Measurements from ENCODE around the gene STEAP3. TPM values are rescaled to one million over a fixed set of nuclear protein-coding genes. Genes with fewer than 3 reads are reported as not detected.

STEAP3 gene
- total RNA-seq, 4 donors from 2014 or later, result 2.3 to 5.9 (median 3.7) TPM

GRCh38 chr2:119181391-119181790, 42.2 kb upstream of the STEAP3 start:
- no peaks in the 10 kb centered on the region for H3K4me1 ChIP-seq
- TF ChIP-seq, protein P1, sequence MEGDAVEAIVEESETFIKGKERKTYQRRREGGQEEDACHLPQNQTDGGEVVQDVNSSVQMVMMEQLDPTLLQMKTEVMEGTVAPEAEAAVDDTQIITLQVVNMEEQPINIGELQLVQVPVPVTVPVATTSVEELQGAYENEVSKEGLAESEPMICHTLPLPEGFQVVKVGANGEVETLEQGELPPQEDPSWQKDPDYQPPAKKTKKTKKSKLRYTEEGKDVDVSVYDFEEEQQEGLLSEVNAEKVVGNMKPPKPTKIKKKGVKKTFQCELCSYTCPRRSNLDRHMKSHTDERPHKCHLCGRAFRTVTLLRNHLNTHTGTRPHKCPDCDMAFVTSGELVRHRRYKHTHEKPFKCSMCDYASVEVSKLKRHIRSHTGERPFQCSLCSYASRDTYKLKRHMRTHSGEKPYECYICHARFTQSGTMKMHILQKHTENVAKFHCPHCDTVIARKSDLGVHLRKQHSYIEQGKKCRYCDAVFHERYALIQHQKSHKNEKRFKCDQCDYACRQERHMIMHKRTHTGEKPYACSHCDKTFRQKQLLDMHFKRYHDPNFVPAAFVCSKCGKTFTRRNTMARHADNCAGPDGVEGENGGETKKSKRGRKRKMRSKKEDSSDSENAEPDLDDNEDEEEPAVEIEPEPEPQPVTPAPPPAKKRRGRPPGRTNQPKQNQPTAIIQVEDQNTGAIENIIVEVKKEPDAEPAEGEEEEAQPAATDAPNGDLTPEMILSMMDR (IDR thresholded peaks at IDR 0.05), result no peak
- no peak for TF ChIP-seq POLR2A (IDR thresholded peaks at IDR 0.05)
- no peaks in the 10 kb centered on the region for H3K36me3 ChIP-seq
- no peaks in the 10 kb centered on the region for H3K27me3 ChIP-seq
- no peak overlapping the region for H3K27ac ChIP-seq
- no peak overlapping the region for H3K4me3 ChIP-seq
- no peak for DNase-seq
- intact Hi-C loops (cut with DNase I; ENCODE audit: low total_unique reads), result no loop called here
- H3K9me3 ChIP-seq, result no peaks in the 10 kb centered on the region

DNA sequence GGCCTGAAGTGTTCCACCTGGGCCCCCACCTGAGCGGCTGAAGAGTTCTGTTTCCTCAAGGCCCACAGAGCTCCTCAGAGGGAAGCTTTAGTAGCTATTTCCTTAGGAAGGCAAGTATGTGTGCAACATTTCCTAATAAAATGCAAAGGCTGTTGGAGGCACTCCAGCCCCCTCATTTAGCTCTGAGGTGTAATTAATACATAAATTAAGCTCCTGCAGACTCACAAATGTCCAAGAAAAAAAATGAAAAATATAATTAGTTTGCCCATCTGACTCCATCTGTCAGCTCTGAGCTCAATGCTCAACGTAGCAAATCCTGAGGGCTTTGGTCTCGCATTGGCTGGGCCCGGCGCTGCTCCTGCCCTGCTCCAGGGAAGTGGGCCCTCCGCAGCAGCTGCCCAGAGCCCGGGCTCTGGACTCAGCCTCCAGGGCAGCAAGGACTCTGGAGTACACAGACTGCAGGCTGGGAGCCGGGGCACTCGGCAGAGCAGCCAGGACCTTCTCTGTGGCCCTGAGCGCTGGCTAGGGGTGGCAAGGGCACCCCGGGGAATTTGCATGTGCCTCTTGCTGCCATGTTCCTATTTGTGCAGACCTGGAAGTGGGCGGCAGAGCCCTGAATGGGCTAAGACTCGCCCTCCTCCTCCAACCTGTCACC, 41.7 kb upstream of the STEAP3 start:
- H3K4me3 ChIP-seq, result no peak overlapping the region
- H3K4me1 ChIP-seq, result no peaks in the 10 kb centered on the region
- intact Hi-C loops (cut with DNase I; ENCODE audit: low total_unique reads), result no loop called here
- no peak for TF ChIP-seq POLR2A (IDR thresholded peaks at IDR 0.05)
- TF ChIP-seq, protein P1 (IDR thresholded peaks at IDR 0.05), result no peak
- no peaks in the 10 kb centered on the region for H3K9me3 ChIP-seq
- DNase-seq, result no peak
- no peak overlapping the region for H3K27ac ChIP-seq
- H3K27me3 ChIP-seq, result no peaks in the 10 kb centered on the region
- no peaks in the 10 kb centered on the region for H3K36me3 ChIP-seq

GRCh38 chr2:119184512-119184911, 39.1 kb upstream of the STEAP3 start:
- H3K27me3 ChIP-seq, result no peaks in the 10 kb centered on the region
- H3K36me3 ChIP-seq, result no peaks in the 10 kb centered on the region
- no peaks in the 10 kb centered on the region for H3K9me3 ChIP-seq
- TF ChIP-seq, protein P1 (IDR thresholded peaks at IDR 0.05), result no peak
- no peak for TF ChIP-seq POLR2A (IDR thresholded peaks at IDR 0.05)
- intact Hi-C loops (cut with DNase I; ENCODE audit: low total_unique reads), result no loop called here
- DNase-seq, result no peak
- H3K27ac ChIP-seq, result no peak overlapping the region
- H3K4me1 ChIP-seq, result no peaks in the 10 kb centered on the region
- H3K4me3 ChIP-seq, result no peak overlapping the region

DNA sequence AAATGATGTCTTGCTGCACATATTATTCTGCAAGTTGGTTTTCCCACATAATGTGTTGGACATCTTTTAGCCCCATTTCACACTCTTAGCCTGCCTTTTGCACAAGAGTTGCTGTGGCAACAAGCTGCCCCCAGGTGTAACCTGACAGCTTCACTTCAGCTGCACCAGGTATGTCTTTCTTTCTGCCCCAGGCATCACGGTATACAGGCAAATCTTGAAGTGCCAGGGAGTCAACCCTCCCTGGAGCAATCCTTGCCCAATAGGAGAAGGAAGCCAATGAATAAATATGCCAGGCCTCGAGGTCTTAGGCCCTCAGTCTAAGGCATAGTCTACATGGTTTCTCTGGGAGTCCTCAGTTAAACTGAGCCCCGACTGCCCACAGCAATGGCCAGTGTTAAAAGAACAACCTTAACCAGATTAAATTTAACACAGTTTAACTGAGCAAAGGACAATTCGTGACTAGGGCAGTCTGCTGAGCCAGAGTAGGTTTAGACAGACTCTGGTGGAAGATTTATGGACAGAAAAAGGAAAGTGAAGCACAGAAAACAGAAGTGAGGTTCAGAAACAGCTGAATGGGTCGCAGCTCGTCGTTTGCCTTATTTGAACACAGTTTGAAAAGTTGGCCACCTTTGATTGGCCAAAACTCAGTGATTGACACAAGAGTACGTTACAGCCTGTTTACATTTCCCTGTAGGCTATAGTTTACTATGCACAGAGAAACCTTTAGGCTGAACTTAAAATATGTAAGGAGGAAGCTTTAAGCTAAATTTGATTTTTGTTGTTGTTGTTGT, 33.1 kb upstream of the STEAP3 start:
- DNase-seq, result no peak
- Histone ChIP-seq H3K36me3 (no peaks in the 10 kb centered on the region), H3K9me3 (no peaks in the 10 kb centered on the region), H3K4me1 (no peaks in the 10 kb centered on the region), H3K27ac (no peak overlapping the region), H3K27me3 (no peaks in the 10 kb centered on the region), H3K4me3 (no peak overlapping the region)
- intact Hi-C loops (cut with DNase I; ENCODE audit: low total_unique reads), result no loop called here
- TF ChIP-seq POLR2A (IDR thresholded peaks at IDR 0.05), result no peak
- TF ChIP-seq, protein P1 (IDR thresholded peaks at IDR 0.05), result no peak

DNA sequence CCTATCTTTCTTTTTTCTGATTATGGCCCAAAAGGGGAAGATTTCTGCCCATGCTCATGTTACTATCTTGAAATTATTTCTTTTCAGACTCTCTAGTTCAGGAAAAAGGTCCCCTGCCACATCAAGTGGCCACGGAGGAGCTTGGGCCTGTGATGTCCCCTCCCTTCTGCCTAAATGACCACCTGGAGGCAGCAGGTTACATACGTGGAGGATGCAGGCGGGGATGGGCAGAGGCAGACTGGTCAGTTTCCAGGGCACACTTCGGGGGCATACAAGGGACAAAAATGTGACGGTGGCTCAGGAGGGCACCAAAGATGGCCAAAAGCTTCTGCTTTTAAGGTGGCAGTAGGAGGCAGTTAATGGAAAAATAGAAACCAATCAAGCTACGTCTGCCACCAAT, 30.7 kb upstream of the STEAP3 start:
- no peak for DNase-seq
- Histone ChIP-seq H3K9me3 (no peaks in the 10 kb centered on the region), H3K27ac (no peak overlapping the region), H3K36me3 (no peaks in the 10 kb centered on the region), H3K4me3 (no peak overlapping the region), H3K4me1 (no peaks in the 10 kb centered on the region), H3K27me3 (no peaks in the 10 kb centered on the region)
- TF ChIP-seq, protein P1 (IDR thresholded peaks at IDR 0.05), result no peak
- TF ChIP-seq POLR2A (IDR thresholded peaks at IDR 0.05), result no peak
- intact Hi-C loops (cut with DNase I; ENCODE audit: low total_unique reads), result no loop called here
